ENCODE results near the gene PAEP.

PAEP gene

GRCh38 chr9:135574943-135575342 is 13.4 kb downstream of the PAEP start:
- DNase-seq (ENCODE audit: extremely low read depth in 1 of 2, low read depth in 1 of 2), result no peak

GRCh38 chr9:135575995-135576631 is 14.6 kb downstream of the PAEP start:
- no peak for DNase-seq (ENCODE audit: extremely low read depth in 1 of 2, low read depth in 1 of 2)

GRCh38 chr9:135577256-135577655 is 15.7 kb downstream of the PAEP start:
- no peak for DNase-seq (ENCODE audit: extremely low read depth in 1 of 2, low read depth in 1 of 2)

- no peak for DNase-seq (ENCODE audit: extremely low read depth in 1 of 2, low read depth in 1 of 2)
Observed at GRCh38 chr9:135579356-135579755, 17.8 kb downstream of the PAEP start.

GRCh38 chr9:135579889-135580660 is 18.5 kb downstream of the PAEP start:
- no peak for DNase-seq (ENCODE audit: extremely low read depth in 1 of 2, low read depth in 1 of 2)

- DNase-seq (ENCODE audit: extremely low read depth in 1 of 2, low read depth in 1 of 2), result no peak
Observed at GRCh38 chr9:135580664-135581380, 19.3 kb downstream of the PAEP start.

- DNase-seq (ENCODE audit: extremely low read depth in 1 of 2, low read depth in 1 of 2), result no peak
Observed at GRCh38 chr9:135581636-135582426, 20.3 kb downstream of the PAEP start.

- DNase-seq (ENCODE audit: extremely low read depth in 1 of 2, low read depth in 1 of 2), result no peak
Observed at GRCh38 chr9:135582541-135582940, 21.0 kb downstream of the PAEP start.

- no peak for DNase-seq (ENCODE audit: extremely low read depth in 1 of 2, low read depth in 1 of 2)
Observed at GRCh38 chr9:135582966-135583687, 21.6 kb downstream of the PAEP start.

- no peak for DNase-seq (ENCODE audit: extremely low read depth in 1 of 2, low read depth in 1 of 2)
Observed at GRCh38 chr9:135583688-135584011, 22.1 kb downstream of the PAEP start.

GRCh38 chr9:135584371-135584770 is 22.8 kb downstream of the PAEP start:
- no peak for DNase-seq (ENCODE audit: extremely low read depth in 1 of 2, low read depth in 1 of 2)

GRCh38 chr9:135584934-135585333 is 23.4 kb downstream of the PAEP start:
- DNase-seq (ENCODE audit: extremely low read depth in 1 of 2, low read depth in 1 of 2), result no peak

GRCh38 chr9:135586601-135587109 is 25.1 kb downstream of the PAEP start:
- no peak for DNase-seq (ENCODE audit: extremely low read depth in 1 of 2, low read depth in 1 of 2)

- no peak for DNase-seq (ENCODE audit: extremely low read depth in 1 of 2, low read depth in 1 of 2)
Observed at GRCh38 chr9:135587658-135588057, 26.1 kb downstream of the PAEP start.

- no peak for DNase-seq (ENCODE audit: extremely low read depth in 1 of 2, low read depth in 1 of 2)
Observed at GRCh38 chr9:135588371-135588770, 26.8 kb downstream of the PAEP start.

- DNase-seq (ENCODE audit: extremely low read depth in 1 of 2, low read depth in 1 of 2), result no peak
Observed at GRCh38 chr9:135588886-135589595, 27.5 kb downstream of the PAEP start.

- DNase-seq (ENCODE audit: extremely low read depth in 1 of 2, low read depth in 1 of 2), result no peak
Observed at GRCh38 chr9:135589596-135590485, 28.3 kb downstream of the PAEP start.

- no peak for DNase-seq (ENCODE audit: extremely low read depth in 1 of 2, low read depth in 1 of 2)
Observed at GRCh38 chr9:135590486-135591079, 29.0 kb downstream of the PAEP start.
